HG02759 (cell line): ENCODE measurements around the gene KIAA1217.

ENCODE experiments used
- ATAC-seq: cut with Tn5 transposase; IDR thresholded peaks from one replicate; pipeline ENCODE4 v1.9.1; 2021; ENCODE audit warnings: mild to moderate bottlenecking, moderate library complexity; ENCODE audit not compliant: unreplicated experiment

KIAA1217 gene

GRCh38 chr10:24533981-24534380 is 325.0 kb downstream of the KIAA1217 start:
- ATAC-seq = no peak

GRCh38 chr10:24536636-24537035 is 327.7 kb downstream of the KIAA1217 start:
- ATAC-seq = no peak

GRCh38 chr10:24541239-24541753 is 332.4 kb downstream of the KIAA1217 start:
- ATAC-seq = no peak

GRCh38 chr10:24542314-24543270 is 333.7 kb downstream of the KIAA1217 start:
- ATAC-seq = no peak

GRCh38 chr10:24544776-24545175 is 335.8 kb downstream of the KIAA1217 start:
- no peak for ATAC-seq

GRCh38 chr10:24545585-24545984 is 336.6 kb downstream of the KIAA1217 start:
- no peak for ATAC-seq

GRCh38 chr10:24550680-24551079 is 341.7 kb downstream of the KIAA1217 start:
- ATAC-seq = no peak

- no peak for ATAC-seq
Measured at GRCh38 chr10:24551161-24551560, 342.2 kb downstream of the KIAA1217 start.

GRCh38 chr10:24552346-24553016 is 343.5 kb downstream of the KIAA1217 start:
- peak; percentile 71 for ATAC-seq

GRCh38 chr10:24553051-24553612 is 344.2 kb downstream of the KIAA1217 start:
- no peak for ATAC-seq

GRCh38 chr10:24554036-24554435 is 345.1 kb downstream of the KIAA1217 start:
- no peak for ATAC-seq

- no peak for ATAC-seq
Measured at GRCh38 chr10:24556126-24556749, 347.3 kb downstream of the KIAA1217 start.

- no peak for ATAC-seq
Measured at GRCh38 chr10:24556750-24557742, 348.1 kb downstream of the KIAA1217 start.

GRCh38 chr10:24561453-24561852 is 352.5 kb downstream of the KIAA1217 start:
- no peak for ATAC-seq

GRCh38 chr10:24568042-24568441 is 359.1 kb downstream of the KIAA1217 start:
- ATAC-seq = no peak

- no peak for ATAC-seq
Measured at GRCh38 chr10:24569330-24569796, 360.4 kb downstream of the KIAA1217 start.

- ATAC-seq = no peak
Measured at GRCh38 chr10:24569828-24570657, 361.1 kb downstream of the KIAA1217 start.

GRCh38 chr10:24570658-24571426 is 361.9 kb downstream of the KIAA1217 start:
- ATAC-seq = no peak
